K562 (cell line): Measurements from ENCODE around the gene ADAT1.

ENCODE experiments used
- BACH1 ChIP-seq: fragments of 200-800 bp; sonication (Bioruptor generic); IDR thresholded peaks from 2 replicates; pipeline ENCODE4 v1.6.1; 2016; ENCODE audit warnings: missing genetic modification characterization, missing compliant biosample characterization
- POLR2A ChIP-seq: fragments of 450-650 bp; conservative IDR thresholded peaks from 2 replicates; pipeline ENCODE4 v1.6.1; 2016

- TF ChIP-seq POLR2A (no peak), BACH1 (tag) (0 out of 2 replicates have a peak, but pooled peaks have one; percentile 47)
Observed at GRCh38 chr16:75620326-75621169, 2.5 kb downstream of the ADAT1 start.
